ENCODE results near the gene ATP8A2. TPM values are rescaled to one million over a fixed set of nuclear protein-coding genes. Genes with fewer than 3 reads are reported as not detected.

Gene ATP8A2
- total RNA-seq, 2 donors from 2014 or later, result 0.23 to 6.1 TPM

GRCh38 chr13:25910243-25910642 lies 538.5 kb downstream of the ATP8A2 start:
- Histone ChIP-seq H3K36me3 (no peaks in the 10 kb centered on the region), H3K9me3 (no peaks in the 10 kb centered on the region), H3K4me1 (replicated peaks) (no peaks in the 10 kb centered on the region), H3K4me3 (no peak overlapping the region), H3K27ac (no peak overlapping the region), H3K27me3 (replicated peaks; ENCODE audit: insufficient read depth) (no peaks in the 10 kb centered on the region)
- TF ChIP-seq POLR2A (IDR thresholded peaks at IDR 0.05) (no peak), CTCF (IDR thresholded peaks at IDR 0.05) (no peak), POLR2AphosphoS5 (IDR thresholded peaks at IDR 0.05) (no peak)
- intact Hi-C loops (cut with DNase I), result no loop called here
- no peak for DNase-seq (ENCODE audit: low spot score)
- 88% methylated on average over 4 of the region's 4 CpGs for WGBS

GRCh38 chr13:25910991-25911419 lies 539.2 kb downstream of the ATP8A2 start:
- no peak for DNase-seq (ENCODE audit: low spot score)
- Histone ChIP-seq H3K36me3 (no peaks in the 10 kb centered on the region), H3K4me1 (replicated peaks) (no peaks in the 10 kb centered on the region), H3K27ac (no peak overlapping the region), H3K27me3 (replicated peaks; ENCODE audit: insufficient read depth) (no peaks in the 10 kb centered on the region), H3K9me3 (no peaks in the 10 kb centered on the region), H3K4me3 (no peak overlapping the region)
- TF ChIP-seq CTCF (IDR thresholded peaks at IDR 0.05) (no peak), POLR2AphosphoS5 (IDR thresholded peaks at IDR 0.05) (no peak), POLR2A (IDR thresholded peaks at IDR 0.05) (no peak)
- intact Hi-C loops (cut with DNase I), result no loop called here

GRCh38 chr13:25912961-25913360 lies 541.2 kb downstream of the ATP8A2 start:
- WGBS, result 85% methylated on average over 4 of the region's 4 CpGs
- no peak for DNase-seq (ENCODE audit: low spot score)
- no peaks in the 10 kb centered on the region for H3K27me3 ChIP-seq (replicated peaks; ENCODE audit: insufficient read depth)
- no peaks in the 10 kb centered on the region for H3K36me3 ChIP-seq
- no peak for TF ChIP-seq CTCF (IDR thresholded peaks at IDR 0.05)
- TF ChIP-seq POLR2A (IDR thresholded peaks at IDR 0.05), result no peak
- no peak for TF ChIP-seq POLR2AphosphoS5 (IDR thresholded peaks at IDR 0.05)
- no peaks in the 10 kb centered on the region for H3K9me3 ChIP-seq
- H3K4me1 ChIP-seq (replicated peaks), result no peaks in the 10 kb centered on the region
- no peak overlapping the region for H3K4me3 ChIP-seq
- intact Hi-C loops (cut with DNase I), result no loop called here
- H3K27ac ChIP-seq, result no peak overlapping the region

GRCh38 chr13:25915840-25916518 lies 544.2 kb downstream of the ATP8A2 start:
- no peak for TF ChIP-seq POLR2AphosphoS5 (IDR thresholded peaks at IDR 0.05)
- TF ChIP-seq POLR2A (IDR thresholded peaks at IDR 0.05), result no peak
- no peak for TF ChIP-seq CTCF (IDR thresholded peaks at IDR 0.05)
- no peak for DNase-seq (ENCODE audit: low spot score)
- H3K9me3 ChIP-seq, result no peaks in the 10 kb centered on the region
- intact Hi-C loops (cut with DNase I), result no loop called here
- H3K4me1 ChIP-seq (replicated peaks), result no peaks in the 10 kb centered on the region
- WGBS, result 78% methylated on average over 12 of the region's 12 CpGs
- H3K36me3 ChIP-seq, result no peaks in the 10 kb centered on the region
- H3K27me3 ChIP-seq (replicated peaks; ENCODE audit: insufficient read depth), result no peaks in the 10 kb centered on the region
- no peak overlapping the region for H3K4me3 ChIP-seq
- no peak overlapping the region for H3K27ac ChIP-seq

- Histone ChIP-seq H3K4me1 (replicated peaks) (no peaks in the 10 kb centered on the region), H3K27ac (no peak overlapping the region), H3K9me3 (no peaks in the 10 kb centered on the region), H3K4me3 (no peak overlapping the region), H3K27me3 (replicated peaks; ENCODE audit: insufficient read depth) (no peaks in the 10 kb centered on the region), H3K36me3 (no peaks in the 10 kb centered on the region)
- intact Hi-C loops (cut with DNase I), result no loop called here
- WGBS, result 97% methylated on average over 4 of the region's 4 CpGs
- no peak for TF ChIP-seq POLR2A (IDR thresholded peaks at IDR 0.05)
- no peak for TF ChIP-seq POLR2AphosphoS5 (IDR thresholded peaks at IDR 0.05)
- no peak for TF ChIP-seq CTCF (IDR thresholded peaks at IDR 0.05)
- DNase-seq (ENCODE audit: low spot score), result no peak
These were observed 548.5 kb downstream of the ATP8A2 start for GRCh38 chr13:25920277-25920676.
